IMR-90 (cell line): Measurements from ENCODE around the gene NUPR1. TPM values are rescaled to one million over a fixed set of nuclear protein-coding genes. Genes with fewer than 3 reads are reported as not detected.

Experiments used
- ATAC-seq: fragments of 200-7000 bp; cut with Tn5 transposase; 2 replicates; pipeline ENCODE4 v1.9.1; 2020; ENCODE audit warnings: low read depth, mild to moderate bottlenecking, moderate library complexity
- BruUV-seq: library from RNA; stranded (reverse); fragments of 400-500 nt; replicated peaks from 2 replicates; lab custom pipeline; 2021; lab: Mats Ljungman, UMichigan
- CTCF ChIA-PET: fragments of 300-600 bp; formaldehyde crosslinking; extraction: SDS; loops from one replicate; lab custom pipeline; 2021; ENCODE audit warnings: antibody characterized with exemption; lab: Yijun Ruan, JAX
- POLR2A ChIA-PET: fragments of 300-600 bp; sonication (Branson Sonifier 250); formaldehyde crosslinking; loops from one replicate; lab custom pipeline; 2022; ENCODE audit warnings: antibody characterized with exemption; ENCODE audit not compliant: unreplicated experiment; lab: Charles Lee
- DNase-seq: peaks from one replicate; pipeline ENCODE4 v3.0.0; 2013
- H2AFZ ChIP-seq: replicated peaks from 2 replicates; pipeline ENCODE3; 2013; ENCODE audit warnings: low read length, mild to moderate bottlenecking; ENCODE audit not compliant: poor library complexity
- H2AK5ac ChIP-seq: 2 replicates; pipeline ENCODE4 v1.6.1; 2013; ENCODE audit warnings: low read depth, low read length, inconsistent platforms
- H2AK9ac ChIP-seq: replicated peaks from 2 replicates; pipeline ENCODE3; 2013; ENCODE audit warnings: mild to moderate bottlenecking, low read depth, low read length, moderate library complexity; ENCODE audit not compliant: poor library complexity
- H2BK120ac ChIP-seq: 2 replicates; pipeline ENCODE4 v1.6.1; 2013; ENCODE audit warnings: low read depth, low read length, inconsistent platforms
- H2BK15ac ChIP-seq: 3 replicates; pipeline ENCODE4 v1.6.1; 2013; ENCODE audit warnings: low read depth, low read length, inconsistent platforms
- H2BK20ac ChIP-seq: 2 replicates; pipeline ENCODE4 v1.6.1; 2013; ENCODE audit warnings: low read depth, mild to moderate bottlenecking, inconsistent platforms, low read length, moderate library complexity
- H2BK5ac ChIP-seq: 2 replicates; pipeline ENCODE4 v1.6.1; 2013; ENCODE audit warnings: mild to moderate bottlenecking, low read depth, low read length, inconsistent platforms; ENCODE audit not compliant: poor library complexity, severe bottlenecking
- H3K14ac ChIP-seq: replicated peaks from 2 replicates; pipeline ENCODE4 v1.6.1; 2013; ENCODE audit warnings: low read depth, low read length, inconsistent platforms
- H3K18ac ChIP-seq: 2 replicates; pipeline ENCODE4 v1.6.1; 2013; ENCODE audit warnings: low read depth, low read length, control low read depth
- H3K23ac ChIP-seq: 2 replicates; pipeline ENCODE4 v1.6.1; 2013; ENCODE audit warnings: low read depth, low read length, inconsistent platforms
- H3K27ac ChIP-seq: 2 replicates; pipeline ENCODE4 v1.5.1; 2013; ENCODE audit warnings: mild to moderate bottlenecking, control low read depth, low read length; ENCODE audit not compliant: insufficient read depth
- H3K27me3 ChIP-seq: 2 replicates; pipeline ENCODE4 v1.6.1; 2013; ENCODE audit warnings: low read length; ENCODE audit not compliant: control insufficient read depth, insufficient read depth
- H3K36me3 ChIP-seq: 2 replicates; pipeline ENCODE4 v1.6.1; 2013; ENCODE audit warnings: low read length, mixed read lengths; ENCODE audit not compliant: control insufficient read depth, insufficient read depth
- H3K4ac ChIP-seq: 2 replicates; pipeline ENCODE4 v1.6.1; 2013; ENCODE audit warnings: low read depth, low read length, inconsistent platforms
- H3K4me1 ChIP-seq: 2 replicates; pipeline ENCODE4 v1.6.1; 2013; ENCODE audit warnings: low read length, mixed read lengths; ENCODE audit not compliant: control insufficient read depth, insufficient read depth
- H3K4me2 ChIP-seq: 2 replicates; pipeline ENCODE4 v1.6.1; 2013; ENCODE audit warnings: low read depth, mild to moderate bottlenecking, control low read depth, low read length, moderate library complexity
- H3K4me3 ChIP-seq: 2 replicates; pipeline ENCODE4 v1.5.1; 2013; ENCODE audit warnings: low read depth, mild to moderate bottlenecking, control low read depth, low read length, moderate library complexity; ENCODE audit not compliant: insufficient read depth
- H3K56ac ChIP-seq: 2 replicates; pipeline ENCODE4 v1.6.1; 2013; ENCODE audit warnings: low read length, inconsistent platforms; ENCODE audit not compliant: insufficient read depth; ENCODE audit errors: extremely low read depth
- H3K79me1 ChIP-seq, 2 experiments: 2 replicates each; pipeline ENCODE4 v1.6.1; 2013; ENCODE audit warnings: low read length in 2 of 2, inconsistent platforms in 1 of 2, low read depth in 1 of 2
- H3K9ac ChIP-seq: 2 replicates; pipeline ENCODE4 v1.6.1; 2013; ENCODE audit warnings: low read depth, low read length, control low read depth
- H3K9me1 ChIP-seq: 2 replicates; pipeline ENCODE4 v1.6.1; 2013; ENCODE audit warnings: low read length, inconsistent platforms; ENCODE audit not compliant: insufficient read depth
- H3K9me3 ChIP-seq: 2 replicates; pipeline ENCODE4 v1.6.1; 2013; ENCODE audit warnings: low read length; ENCODE audit not compliant: control insufficient read depth, insufficient read depth
- H4K20me1 ChIP-seq: 2 replicates; pipeline ENCODE4 v1.6.1; 2013; ENCODE audit warnings: low read length, inconsistent platforms; ENCODE audit not compliant: insufficient read depth
- H4K5ac ChIP-seq: 2 replicates; pipeline ENCODE4 v1.6.1; 2013; ENCODE audit warnings: mild to moderate bottlenecking, low read depth, low read length, control low read depth
- H4K8ac ChIP-seq, 2 experiments: 2 replicates each; pipeline ENCODE4 v1.6.1; 2013; ENCODE audit warnings: low read depth in 2 of 2, low read length in 2 of 2, control low read depth in 1 of 2, inconsistent platforms in 1 of 2
- H4K91ac ChIP-seq: 2 replicates; pipeline ENCODE4 v1.6.1; 2013; ENCODE audit warnings: low read depth, low read length, inconsistent platforms; ENCODE audit not compliant: insufficient read depth
- ELK1 ChIP-seq: fragments of 150-350 bp; IDR thresholded peaks from 2 replicates; pipeline ENCODE4 v1.6.1; 2016; ENCODE audit warnings: low read depth, mild to moderate bottlenecking, low read length, moderate library complexity, borderline replicate concordance
- MAZ ChIP-seq: IDR thresholded peaks from 2 replicates; pipeline ENCODE4 v1.6.1; 2012; ENCODE audit warnings: low read depth, mild to moderate bottlenecking, low read length, improper control_type of control experiment, moderate library complexity, borderline replicate concordance
- NFE2L2 ChIP-seq: fragments of 150-350 bp; IDR thresholded peaks from 2 replicates; pipeline ENCODE4 v1.6.1; 2016; ENCODE audit warnings: low read depth, mild to moderate bottlenecking, low read length
- RAD21 ChIP-seq: IDR thresholded peaks from 2 replicates; pipeline ENCODE4 v1.6.1; 2012; ENCODE audit warnings: low read length, improper control_type of control experiment
- RFX5 ChIP-seq: IDR thresholded peaks from 2 replicates; pipeline ENCODE4 v1.8.0; 2012; ENCODE audit warnings: low read depth, mild to moderate bottlenecking, low read length, moderate library complexity
- WGBS, 2 experiments: methylation state at CpG; one replicate each; pipeline versions ENCODE4 v1.1.5 to v1.1.7; 2013; ENCODE audit warnings: missing lambda C conversion rate in 2 of 2; ENCODE audit not compliant: insufficient read length in 1 of 2; ENCODE audit errors: extremely low coverage in 2 of 2; 5-methylcytosine and 5-hydroxymethylcytosine counted together
- dilution Hi-C: fragments of 300-500 bp; cut with HindIII; formaldehyde crosslinking; loops from one replicate; pipeline ENCODE4 v1.14.3; 2018; ENCODE audit warnings: low sequenced_read_pairs; ENCODE audit not compliant: unreplicated experiment
- in situ Hi-C: fragments of 300-500 bp; cut with MboI; formaldehyde crosslinking; loops from 3 replicates; pipeline ENCODE4 v1.14.3; 2019; ENCODE audit warnings: low sequenced_read_pairs, inconsistent platforms, mixed read lengths
- intact Hi-C: fragments of 100-400 bp; cut with micrococcal nuclease; formaldehyde crosslinking; loops from 2 replicates; pipeline ENCODE4 v1.10.0; 2022
- polyA plus RNA-seq, 3 experiments: library from polyadenylated mRNA; depleted of rRNA; stranded (reverse); fragments of >200 nt; gene quantifications; 2 replicates each; pipeline ENCODE4 v1.2.3, GENCODE V29; 2012; ENCODE audit warnings: low replicate concordance in 1 of 3
- total RNA-seq: library from RNA; depleted of rRNA; stranded (reverse); fragments of >200 nt; gene quantifications from 2 replicates; pipeline ENCODE4 v1.2.3, GENCODE V29; 2012

NUPR1 gene
- total and polyA plus RNA-seq, 2 of the 4 experiments (the other 2 are of a cell fraction), result 10.2 to 27.9 TPM

GRCh38 chr16:28521436-28521835 is 17.3 kb downstream of the NUPR1 start:
- H3K9ac ChIP-seq, result no peak overlapping the region
- H4K91ac ChIP-seq, result no peak overlapping the region
- H2BK15ac ChIP-seq, result no peak overlapping the region
- H2AFZ ChIP-seq, result no peak overlapping the region
- no peak for DNase-seq
- no peak overlapping the region for H4K5ac ChIP-seq
- no TSS peak for BruUV-seq
- H3K9me1 ChIP-seq, result no peaks in the 10 kb centered on the region
- H3K18ac ChIP-seq, result no peak overlapping the region
- H2AK9ac ChIP-seq, result no peak overlapping the region
- H3K4me1 ChIP-seq, result no peaks in the 10 kb centered on the region; the same call in 1 of the 2 replicates
- no peak overlapping the region for H2BK20ac ChIP-seq
- dilution Hi-C loops (no loop called here), in situ Hi-C loops (no loop called here), intact Hi-C loops (no loop called here)
- no peak overlapping the region for H2AK5ac ChIP-seq
- 90% methylated on average over 4 of the region's 6 CpGs; no CpG with 5 or more reads in 1 of the 2 experiments for WGBS, 2 experiments
- H3K27ac ChIP-seq, result no peak overlapping the region
- no peak overlapping the region for H3K4me2 ChIP-seq
- TF ChIP-seq MAZ (no peak), ELK1 (no peak), RFX5 (no peak), NFE2L2 (no peak), RAD21 (no peak)
- H3K56ac ChIP-seq, result no peak overlapping the region
- no peaks in the 10 kb centered on the region; the same call in 1 of the 2 replicates for H3K27me3 ChIP-seq
- ATAC-seq, result no peak
- H4K20me1 ChIP-seq, result no peaks in the 10 kb centered on the region
- H3K4me3 ChIP-seq, result no peak overlapping the region
- no peak overlapping the region for H3K23ac ChIP-seq
- CTCF ChIA-PET, result no interaction called here
- H3K36me3 ChIP-seq, result no peaks in the 10 kb centered on the region
- H2BK5ac ChIP-seq, result no peak overlapping the region
- POLR2A ChIA-PET, result interaction anchor here (1.4 kb wide), 1 partner anchor 17 kb away, joined by 3 read pairs; the partner anchor contains the start of gene NUPR1
- no peak overlapping the region for H2BK120ac ChIP-seq
- no peak overlapping the region for H3K4ac ChIP-seq
- no peak overlapping the region for H3K14ac ChIP-seq
- H3K9me3 ChIP-seq, result no peaks in the 10 kb centered on the region
- H3K79me1 ChIP-seq, result no peaks in the 10 kb centered on the region
- no peak overlapping the region for H4K8ac ChIP-seq
